HL-60 (cell line): ENCODE results near the gene NEK11.

Experiments
- DNase-seq, 2 experiments: peaks; one replicate each; pipeline ENCODE4 v3.0.0-alpha.2; 2010 to 2020; ENCODE audit warnings: low read depth in 1 of 2, low spot score in 1 of 2
- H3K27ac ChIP-seq: fragments of 250-450 bp; sonication (Bioruptor Pico); replicated peaks from 2 replicates; pipeline ENCODE4 v1.5.1; 2020; ENCODE audit warnings: mild to moderate bottlenecking, moderate library complexity
- H3K27me3 ChIP-seq: fragments of 250-450 bp; sonication (Bioruptor Pico); 2 replicates; pipeline ENCODE4 v1.5.1; 2021; ENCODE audit warnings: mild to moderate bottlenecking, moderate library complexity; ENCODE audit not compliant: insufficient read depth, poor library complexity, severe bottlenecking
- H3K4me3 ChIP-seq: replicated peaks from 2 replicates; pipeline ENCODE4 v1.5.1; 2011; ENCODE audit warnings: mild to moderate bottlenecking, control low read depth, low read length; ENCODE audit not compliant: insufficient read depth
- CTCF ChIP-seq: IDR thresholded peaks from one replicate; pipeline ENCODE4 v1.5.1; 2011; ENCODE audit warnings: low read length, control low read depth, inconsistent platforms; ENCODE audit not compliant: insufficient read depth
- GABPA ChIP-seq: IDR thresholded peaks from 2 replicates; pipeline ENCODE4 v1.6.1; 2012; ENCODE audit warnings: low read depth
- POLR2AphosphoS5 ChIP-seq: IDR thresholded peaks from 2 replicates; pipeline ENCODE4 v1.6.1; 2012; ENCODE audit warnings: low read depth
- REST ChIP-seq: IDR thresholded peaks from 2 replicates; pipeline ENCODE4 v1.6.1; 2012; ENCODE audit warnings: low read depth; ENCODE audit not compliant: insufficient replicate concordance
- SPI1 ChIP-seq: IDR thresholded peaks from 2 replicates; pipeline ENCODE4 v1.6.1; 2012; ENCODE audit warnings: low read depth, mild to moderate bottlenecking, borderline replicate concordance

Gene NEK11

GRCh38 chr3:131178710-131179375, 152.2 kb downstream of the NEK11 start:
- H3K27me3 ChIP-seq = no peaks in the 10 kb centered on the region

GRCh38 chr3:131192701-131193100, 166.0 kb downstream of the NEK11 start:
- Histone ChIP-seq H3K27ac (no peak overlapping the region), H3K4me3 (no peak overlapping the region), H3K27me3 (no peaks in the 10 kb centered on the region)
- TF ChIP-seq POLR2AphosphoS5 = no peak
- TF ChIP-seq GABPA = no peak
- TF ChIP-seq REST = no peak
- no peak for TF ChIP-seq CTCF
- TF ChIP-seq SPI1 = no peak
- DNase-seq = no peak

More at GRCh38 chr3:131178710-131179375, 152.2 kb downstream of the NEK11 start:
- Histone ChIP-seq H3K27ac (no peak overlapping the region), H3K4me3 (no peak overlapping the region)
- TF ChIP-seq POLR2AphosphoS5 (no peak), GABPA (no peak), SPI1 (no peak), CTCF (no peak), REST (no peak)
- no peak for DNase-seq

- no peak for DNase-seq
- no peaks in the 10 kb centered on the region for H3K27me3 ChIP-seq
These were observed 167.1 kb downstream of the NEK11 start for GRCh38 chr3:131193641-131194238.

More at GRCh38 chr3:131193641-131194238, 167.1 kb downstream of the NEK11 start:
- no peak for TF ChIP-seq SPI1
- no peak for TF ChIP-seq REST
- TF ChIP-seq POLR2AphosphoS5 = no peak
- Histone ChIP-seq H3K27ac (no peak overlapping the region), H3K4me3 (no peak overlapping the region)
